Measurements from ENCODE around the gene MED27.

MED27 gene

DNA sequence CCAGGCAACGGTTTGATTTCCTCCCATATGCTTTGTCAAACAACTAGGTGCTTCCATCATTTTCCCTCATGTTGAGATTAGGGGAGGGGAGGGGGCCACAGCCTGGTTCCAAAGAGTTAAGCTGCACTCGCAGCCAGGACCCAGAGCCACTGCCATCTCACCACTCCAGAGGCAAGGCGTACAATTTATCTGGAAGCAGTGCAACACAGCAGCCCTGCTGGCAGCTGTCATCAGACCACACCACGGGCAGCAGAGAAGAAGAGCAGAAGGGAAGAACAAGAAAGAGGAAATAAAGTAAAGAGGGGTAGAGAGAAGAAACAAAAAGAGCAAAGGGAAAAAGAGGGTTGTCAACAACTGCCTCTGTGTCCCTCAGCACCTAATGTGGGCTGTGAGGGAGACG is 38.9 kb downstream of the MED27 start:
- DNase-seq: no peak
- Mint-ChIP-seq H3K36me3 (ENCODE audit: low read depth) (peaks cover 11% of the 10 kb centered on the region), H3K27me3 (no peaks in the 10 kb centered on the region), H3K27ac (no peak overlapping the region), H3K9me3 (no peaks in the 10 kb centered on the region), H3K4me3 (no peak overlapping the region), H3K4me1 (ENCODE audit: low read depth) (peaks cover 22% of the 10 kb centered on the region)

DNA sequence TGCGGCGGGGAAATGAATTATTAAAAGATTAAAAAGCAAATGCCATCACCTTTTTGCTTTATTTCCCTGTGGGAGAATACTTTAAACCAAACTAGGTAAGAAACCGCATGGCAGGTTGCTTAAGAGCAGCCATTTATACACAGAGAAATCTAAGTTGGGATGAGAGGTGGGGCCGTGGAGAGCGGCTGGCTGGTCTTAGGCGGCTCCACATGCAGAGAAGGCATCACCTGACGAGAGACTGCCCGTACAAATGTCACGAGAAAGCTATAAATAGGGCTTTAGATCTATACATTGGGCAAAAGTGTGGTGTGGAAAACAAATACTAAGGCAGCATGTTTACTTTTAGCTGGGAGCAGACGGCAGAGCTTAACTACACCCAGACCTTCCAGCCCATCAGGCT is 39.4 kb downstream of the MED27 start:
- DNase-seq: no peak
- Mint-ChIP-seq H3K9me3 (no peaks in the 10 kb centered on the region), H3K4me3 (no peak overlapping the region), H3K27me3 (no peaks in the 10 kb centered on the region), H3K4me1 (ENCODE audit: low read depth) (peaks cover 25% of the 10 kb centered on the region), H3K36me3 (ENCODE audit: low read depth) (peaks cover 11% of the 10 kb centered on the region), H3K27ac (no peak overlapping the region)

DNA sequence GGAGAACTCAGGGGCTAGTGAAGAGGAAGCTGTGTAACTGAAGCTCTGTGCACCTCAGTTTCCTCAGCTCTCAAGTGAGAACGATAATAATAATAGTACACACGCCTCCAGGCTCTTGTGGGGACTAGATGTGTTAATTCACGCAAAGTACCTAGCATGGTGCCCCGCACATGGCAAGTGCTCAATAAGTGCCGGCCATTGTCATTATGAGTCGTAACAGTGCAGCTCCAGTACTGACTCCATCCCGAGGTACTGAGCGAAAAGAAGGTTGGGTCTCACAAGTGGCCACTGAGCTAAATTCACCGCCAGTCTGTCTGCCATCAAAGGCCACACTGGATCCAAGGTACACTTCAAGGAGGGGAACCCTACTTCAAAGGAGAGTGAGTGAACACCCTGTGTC is 40.4 kb downstream of the MED27 start:
- DNase-seq: no peak
- Mint-ChIP-seq H3K27ac (no peak overlapping the region), H3K36me3 (ENCODE audit: low read depth) (peaks cover 11% of the 10 kb centered on the region), H3K4me3 (no peak overlapping the region), H3K4me1 (ENCODE audit: low read depth) (peaks cover 30% of the 10 kb centered on the region), H3K9me3 (no peaks in the 10 kb centered on the region), H3K27me3 (no peaks in the 10 kb centered on the region)

- no peak overlapping the region for H3K4me3 Mint-ChIP-seq
- peaks cover 41% of the 10 kb centered on the region for H3K4me1 Mint-ChIP-seq (ENCODE audit: low read depth)
- H3K27ac Mint-ChIP-seq: no peak overlapping the region
- H3K36me3 Mint-ChIP-seq (ENCODE audit: low read depth): peaks cover 9% of the 10 kb centered on the region
- no peaks in the 10 kb centered on the region for H3K27me3 Mint-ChIP-seq
- no peaks in the 10 kb centered on the region for H3K9me3 Mint-ChIP-seq
- DNase-seq: no peak
Observed at GRCh38 chr9:132037458-132037857, 42.2 kb downstream of the MED27 start.

DNA sequence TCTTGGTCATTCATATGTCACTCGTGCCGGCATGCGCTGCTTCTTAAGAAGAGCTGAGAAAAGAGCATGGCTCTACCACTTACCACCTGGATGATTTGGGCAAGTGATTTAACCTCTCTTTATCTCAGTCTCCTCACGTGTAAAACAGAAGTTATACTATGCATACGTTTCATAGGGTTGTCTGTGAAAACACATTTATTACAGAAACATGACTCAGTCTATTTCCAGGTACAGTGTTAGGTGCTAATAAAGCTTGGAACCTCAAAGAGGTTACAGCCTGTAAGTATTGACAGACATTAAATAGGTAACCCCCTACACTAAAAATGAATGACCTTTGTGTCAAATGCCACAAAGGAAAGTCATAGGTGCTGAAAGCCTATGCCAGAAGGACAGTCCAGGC is 43.1 kb downstream of the MED27 start:
- no peak overlapping the region for H3K27ac Mint-ChIP-seq
- DNase-seq: no peak
- peaks cover 2% of the 10 kb centered on the region for H3K36me3 Mint-ChIP-seq (ENCODE audit: low read depth)
- no peaks in the 10 kb centered on the region for H3K9me3 Mint-ChIP-seq
- peaks cover 46% of the 10 kb centered on the region for H3K4me1 Mint-ChIP-seq (ENCODE audit: low read depth)
- H3K4me3 Mint-ChIP-seq: no peak overlapping the region
- H3K27me3 Mint-ChIP-seq: no peaks in the 10 kb centered on the region

- Mint-ChIP-seq H3K27ac (no peak overlapping the region), H3K36me3 (ENCODE audit: low read depth) (no peaks in the 10 kb centered on the region), H3K4me1 (ENCODE audit: low read depth) (peaks cover 52% of the 10 kb centered on the region), H3K4me3 (no peak overlapping the region), H3K9me3 (no peaks in the 10 kb centered on the region), H3K27me3 (no peaks in the 10 kb centered on the region)
- no peak for DNase-seq
Observed at GRCh38 chr9:132035679-132036078, 44.0 kb downstream of the MED27 start.

- Mint-ChIP-seq H3K27ac (no peak overlapping the region), H3K36me3 (ENCODE audit: low read depth) (no peaks in the 10 kb centered on the region), H3K9me3 (no peaks in the 10 kb centered on the region), H3K4me1 (ENCODE audit: low read depth) (peaks cover 59% of the 10 kb centered on the region), H3K27me3 (no peaks in the 10 kb centered on the region), H3K4me3 (no peak overlapping the region)
- no peak for DNase-seq
Observed at GRCh38 chr9:132032238-132032950, 47.3 kb downstream of the MED27 start.

GRCh38 chr9:132031467-132032237 is 48.0 kb downstream of the MED27 start:
- Mint-ChIP-seq H3K27me3 (no peaks in the 10 kb centered on the region), H3K9me3 (no peaks in the 10 kb centered on the region), H3K27ac (no peak overlapping the region), H3K4me3 (no peak overlapping the region), H3K4me1 (ENCODE audit: low read depth) (peaks cover 59% of the 10 kb centered on the region), H3K36me3 (ENCODE audit: low read depth) (no peaks in the 10 kb centered on the region)
- DNase-seq: no peak

- H3K27me3 Mint-ChIP-seq: no peaks in the 10 kb centered on the region
- H3K9me3 Mint-ChIP-seq: no peaks in the 10 kb centered on the region
- H3K4me1 Mint-ChIP-seq (ENCODE audit: low read depth): peaks cover 52% of the 10 kb centered on the region
- no peak for DNase-seq
- no peaks in the 10 kb centered on the region for H3K36me3 Mint-ChIP-seq (ENCODE audit: low read depth)
- no peak overlapping the region for H3K4me3 Mint-ChIP-seq
- H3K27ac Mint-ChIP-seq: no peak overlapping the region
Observed at GRCh38 chr9:132030626-132031325, 48.9 kb downstream of the MED27 start.

- H3K27ac Mint-ChIP-seq: no peak overlapping the region
- H3K36me3 Mint-ChIP-seq (ENCODE audit: low read depth): no peaks in the 10 kb centered on the region
- no peak overlapping the region for H3K4me3 Mint-ChIP-seq
- DNase-seq: no peak
- peaks cover 35% of the 10 kb centered on the region for H3K4me1 Mint-ChIP-seq (ENCODE audit: low read depth)
- no peaks in the 10 kb centered on the region for H3K9me3 Mint-ChIP-seq
- H3K27me3 Mint-ChIP-seq: no peaks in the 10 kb centered on the region
Observed at GRCh38 chr9:132027752-132028663, 51.7 kb downstream of the MED27 start.

DNA sequence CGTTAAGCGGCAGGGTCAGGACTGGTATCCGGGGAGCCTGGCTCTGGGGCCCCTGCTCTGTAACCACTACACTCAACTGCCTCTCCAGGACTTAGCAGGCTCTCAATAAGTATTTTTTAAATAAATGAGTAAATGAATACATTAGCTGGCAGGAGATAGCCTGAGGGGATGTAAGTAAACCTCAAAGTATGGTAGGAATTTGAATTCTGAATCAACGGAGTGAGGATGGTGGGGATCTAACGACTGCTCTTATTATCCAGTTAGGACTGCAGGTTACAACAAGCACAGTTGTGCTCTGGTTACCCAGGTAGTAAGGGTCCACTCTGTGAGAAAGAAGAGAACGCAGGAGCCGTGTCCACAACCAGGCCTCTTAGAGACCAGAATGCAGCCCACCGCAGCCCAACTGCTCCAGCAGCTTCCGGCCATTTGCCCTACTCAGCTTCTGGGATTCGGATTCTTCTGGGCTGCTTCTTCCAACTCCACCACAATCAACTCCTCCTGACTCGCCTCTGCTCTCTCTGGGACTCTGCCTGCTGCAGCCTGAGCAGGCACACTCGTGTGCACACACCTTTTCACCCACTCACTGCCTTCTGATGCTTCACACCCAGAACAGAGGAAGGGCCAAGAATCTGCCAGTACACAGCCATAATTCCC is 52.6 kb downstream of the MED27 start:
- H3K9me3 Mint-ChIP-seq: no peaks in the 10 kb centered on the region
- no peak overlapping the region for H3K4me3 Mint-ChIP-seq
- H3K36me3 Mint-ChIP-seq (ENCODE audit: low read depth): no peaks in the 10 kb centered on the region
- no peak for DNase-seq
- H3K27me3 Mint-ChIP-seq: no peaks in the 10 kb centered on the region
- H3K4me1 Mint-ChIP-seq (ENCODE audit: low read depth): peaks cover 30% of the 10 kb centered on the region
- no peak overlapping the region for H3K27ac Mint-ChIP-seq

DNA sequence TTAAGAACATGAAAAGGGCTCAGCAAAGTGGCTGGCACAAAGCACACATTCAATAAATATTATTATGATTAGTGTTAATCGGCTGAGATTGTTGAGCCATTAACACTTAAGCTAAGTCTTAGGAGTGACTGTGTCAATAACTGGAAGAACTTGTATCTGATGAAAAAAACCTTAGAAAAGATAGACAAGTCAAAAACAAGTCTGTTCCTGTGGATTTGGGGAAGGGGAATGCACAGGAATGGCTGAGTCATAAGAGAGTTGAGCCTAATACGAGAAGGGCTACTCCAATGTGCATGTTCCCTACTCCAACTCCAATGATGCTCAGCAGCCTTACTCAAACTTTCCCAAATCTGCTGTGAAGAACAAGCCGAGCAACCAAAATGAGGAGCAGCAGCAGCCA is 53.9 kb downstream of the MED27 start:
- Mint-ChIP-seq H3K27ac (no peak overlapping the region), H3K9me3 (no peaks in the 10 kb centered on the region), H3K36me3 (ENCODE audit: low read depth) (no peaks in the 10 kb centered on the region), H3K4me3 (no peak overlapping the region), H3K4me1 (ENCODE audit: low read depth) (peaks cover 29% of the 10 kb centered on the region), H3K27me3 (no peaks in the 10 kb centered on the region)
- DNase-seq: no peak

DNA sequence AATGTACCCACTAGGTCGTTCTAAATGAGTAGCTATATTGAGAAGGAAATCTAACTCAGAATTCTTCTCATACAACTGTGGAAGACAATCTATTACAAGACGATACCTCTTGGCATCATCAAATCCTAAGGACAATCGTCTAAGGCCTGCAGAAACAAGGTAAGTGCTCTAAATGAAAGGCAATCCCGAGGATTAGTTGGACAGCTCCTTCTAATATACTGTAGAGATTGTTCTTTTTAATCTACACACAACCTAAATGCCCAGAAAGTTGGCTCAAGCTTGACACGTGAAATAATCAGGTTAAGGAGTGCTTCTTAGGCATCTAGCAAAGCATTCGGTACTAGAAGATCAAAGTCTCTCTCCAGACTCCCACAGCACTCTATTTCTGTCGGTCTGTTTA is 55.1 kb downstream of the MED27 start:
- DNase-seq: no peak
- Mint-ChIP-seq H3K4me3 (no peak overlapping the region), H3K36me3 (ENCODE audit: low read depth) (no peaks in the 10 kb centered on the region), H3K27ac (no peak overlapping the region), H3K9me3 (no peaks in the 10 kb centered on the region), H3K27me3 (no peaks in the 10 kb centered on the region), H3K4me1 (ENCODE audit: low read depth) (peaks cover 29% of the 10 kb centered on the region)
